Endothelial cell (in vitro differentiated cells): Measurements from ENCODE around the gene CALHM6. TPM values are rescaled to one million over a fixed set of nuclear protein-coding genes. Genes with fewer than 3 reads are reported as not detected.

Source experiments
- DNase-seq: peaks from one replicate; pipeline ENCODE4 v3.0.0; 2021; ENCODE audit warnings: low spot score
- H3K27ac Mint-ChIP-seq: one replicate; pipeline ENCODE4 v1.8.0; 2021; ENCODE audit warnings: mixed read lengths, inconsistent platforms; ENCODE audit not compliant: unreplicated experiment
- H3K27me3 Mint-ChIP-seq: one replicate; pipeline ENCODE4 v1.8.0; 2021; ENCODE audit warnings: mild to moderate bottlenecking, moderate library complexity, mixed read lengths, inconsistent platforms; ENCODE audit not compliant: unreplicated experiment
- H3K36me3 Mint-ChIP-seq: one replicate; pipeline ENCODE4 v1.8.0; 2021; ENCODE audit warnings: mild to moderate bottlenecking, low read depth, mixed read lengths, inconsistent platforms; ENCODE audit not compliant: unreplicated experiment
- H3K4me1 Mint-ChIP-seq: one replicate; pipeline ENCODE4 v1.8.0; 2021; ENCODE audit warnings: mild to moderate bottlenecking, mixed read lengths, inconsistent platforms; ENCODE audit not compliant: unreplicated experiment
- H3K4me3 Mint-ChIP-seq: one replicate; pipeline ENCODE4 v1.8.0; 2021; ENCODE audit warnings: mild to moderate bottlenecking, mixed read lengths, inconsistent platforms; ENCODE audit not compliant: unreplicated experiment
- H3K9me3 Mint-ChIP-seq: one replicate; pipeline ENCODE4 v1.8.0; 2021; ENCODE audit warnings: mixed read lengths, inconsistent platforms; ENCODE audit not compliant: unreplicated experiment
- CTCF ChIP-seq: fragments of 200-600 bp; sonication (generic); IDR thresholded peaks from one replicate; pipeline ENCODE4 v1.5.0; 2021; ENCODE audit warnings: antibody characterized with exemption; ENCODE audit not compliant: unreplicated experiment
- total RNA-seq: library from RNA; stranded (reverse); fragmentation: NEBNext Ultra II Directional; extraction: Animal tissue kit (Norgen Biotek cat#: 25700); gene quantifications from one replicate; pipeline ENCODE4 v1.2.1, GENCODE V29; 2021; ENCODE audit not compliant: unreplicated experiment

Gene CALHM6
- total RNA-seq, 1 donor from 2014 or later: 1.3 TPM

DNA sequence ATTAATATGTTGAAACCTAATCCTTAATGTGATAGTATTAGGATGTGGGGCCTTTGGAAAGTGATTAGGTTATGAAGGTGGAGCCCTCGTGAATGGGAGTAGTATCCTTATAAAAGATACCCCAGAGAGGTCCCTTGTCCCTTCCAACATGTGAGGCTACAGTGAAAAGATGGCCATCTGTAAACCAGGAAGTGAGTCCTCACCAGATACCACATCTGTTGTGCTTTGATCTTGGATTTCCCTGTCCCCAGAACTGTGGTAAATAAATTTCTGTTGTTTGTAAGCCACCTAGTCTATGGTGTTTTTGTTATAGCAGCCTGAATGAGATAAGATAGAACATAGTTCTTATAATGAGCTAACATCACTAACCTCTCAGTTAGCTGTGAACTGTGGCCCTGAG, 16.6 kb upstream of the CALHM6 start:
- no peak overlapping the region for H3K4me3 Mint-ChIP-seq

GRCh38 chr6:116445102-116445501, 16.1 kb upstream of the CALHM6 start:
- no peak for TF ChIP-seq CTCF
- Mint-ChIP-seq H3K27ac (no peak overlapping the region), H3K9me3 (no peaks in the 10 kb centered on the region), H3K4me1 (peaks cover 50% of the 10 kb centered on the region), H3K36me3 (no peaks in the 10 kb centered on the region), H3K4me3 (no peak overlapping the region), H3K27me3 (peaks cover 5% of the 10 kb centered on the region)
- DNase-seq: no peak

More for the DNA sequence above, 16.6 kb upstream of the CALHM6 start:
- TF ChIP-seq CTCF: no peak
- H3K4me1 Mint-ChIP-seq: peaks cover 45% of the 10 kb centered on the region
- peak overlapping the region; percentile 39 for H3K27ac Mint-ChIP-seq
- peaks cover 3% of the 10 kb centered on the region for H3K27me3 Mint-ChIP-seq
- no peak for DNase-seq
- H3K9me3 Mint-ChIP-seq: no peaks in the 10 kb centered on the region
- H3K36me3 Mint-ChIP-seq: no peaks in the 10 kb centered on the region

- TF ChIP-seq CTCF: no peak
- H3K4me1 Mint-ChIP-seq: peaks cover 59% of the 10 kb centered on the region
- no peaks in the 10 kb centered on the region for H3K9me3 Mint-ChIP-seq
- no peaks in the 10 kb centered on the region for H3K36me3 Mint-ChIP-seq
- no peak overlapping the region for H3K4me3 Mint-ChIP-seq
- H3K27ac Mint-ChIP-seq: no peak overlapping the region
- DNase-seq: no peak
- peaks cover 5% of the 10 kb centered on the region for H3K27me3 Mint-ChIP-seq
Observed at GRCh38 chr6:116446399-116446798, 14.8 kb upstream of the CALHM6 start.

DNA sequence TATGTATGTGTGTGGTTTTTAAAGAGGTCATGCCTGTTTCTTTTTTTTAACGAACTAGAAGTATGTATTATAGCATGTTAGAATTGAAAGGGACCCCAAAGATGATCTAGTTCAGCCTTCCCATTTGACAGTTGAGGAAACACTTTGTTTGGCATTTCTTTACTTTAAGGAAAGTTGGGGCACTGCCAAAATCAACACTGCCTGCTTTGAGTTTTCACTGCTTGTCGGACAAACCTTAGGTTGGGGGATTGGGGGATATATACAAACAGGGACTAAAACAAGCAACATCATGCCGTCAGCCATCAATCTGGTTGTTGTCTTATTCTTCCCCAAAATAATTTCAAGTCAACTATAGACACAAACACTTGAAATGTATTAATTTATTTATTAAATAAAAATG, 14.1 kb upstream of the CALHM6 start:
- Mint-ChIP-seq H3K36me3 (no peaks in the 10 kb centered on the region), H3K27ac (no peak overlapping the region), H3K9me3 (no peaks in the 10 kb centered on the region), H3K27me3 (peaks cover 5% of the 10 kb centered on the region), H3K4me3 (no peak overlapping the region), H3K4me1 (peaks cover 59% of the 10 kb centered on the region)
- no peak for DNase-seq
- TF ChIP-seq CTCF: no peak

- H3K36me3 Mint-ChIP-seq: no peaks in the 10 kb centered on the region
- no peak for TF ChIP-seq CTCF
- no peak overlapping the region for H3K4me3 Mint-ChIP-seq
- no peaks in the 10 kb centered on the region for H3K9me3 Mint-ChIP-seq
- H3K27me3 Mint-ChIP-seq: peaks cover 3% of the 10 kb centered on the region
- DNase-seq: no peak
- H3K4me1 Mint-ChIP-seq: peaks cover 57% of the 10 kb centered on the region
- H3K27ac Mint-ChIP-seq: no peak overlapping the region
Observed at GRCh38 chr6:116447496-116448011, 13.6 kb upstream of the CALHM6 start.
